Uterus (tissue), 4 donors: Measurements from ENCODE around the gene TOMT. TPM values are rescaled to one million over a fixed set of nuclear protein-coding genes. Genes with fewer than 3 reads are reported as not detected.

Experiments used
- DNase-seq, 2 donors: peaks; one replicate each; pipeline ENCODE4 v3.0.0-alpha.2; 2019 to 2020
- H3K27ac ChIP-seq, 2 donors: fragments of 200-600 bp; sonication (generic); 1 replicate in 1 of 2; 2 replicates in 1 of 2; pipeline ENCODE4 v1.5.1; 2016 to 2018
- H3K27me3 ChIP-seq, 2 donors: fragments of 200-600 bp; sonication (generic); one replicate each; pipeline ENCODE4 v1.5.1; 2018 to 2019; ENCODE audit warnings: control low read depth in 1 of 2
- H3K36me3 ChIP-seq, 2 donors: fragments of 200-600 bp; sonication (generic); one replicate each; pipeline ENCODE4 v1.5.1; 2019; ENCODE audit warnings: control low read depth in 1 of 2
- H3K4me1 ChIP-seq, 2 donors: fragments of 200-600 bp; sonication (generic); one replicate each; pipeline ENCODE4 v1.5.1; 2018 to 2019; ENCODE audit warnings: control low read depth in 1 of 2
- H3K4me3 ChIP-seq, 2 donors: fragments of 200-600 bp; sonication (generic); 1 replicate in 1 of 2; 2 replicates in 1 of 2; pipeline ENCODE4 v1.5.1; 2018 to 2019; ENCODE audit warnings: mild to moderate bottlenecking in 1 of 2
- H3K9me3 ChIP-seq, 2 donors: fragments of 200-600 bp; sonication (generic); one replicate each; pipeline ENCODE4 v1.5.1; 2019; ENCODE audit warnings: control low read depth in 1 of 2
- POLR2A ChIP-seq, 2 donors: fragments of 450-650 bp; IDR thresholded peaks; one replicate each; pipeline ENCODE4 v1.6.1; 2016; ENCODE audit warnings: antibody characterized with exemption in 2 of 2, mild to moderate bottlenecking in 1 of 2, moderate library complexity in 1 of 2
- intact Hi-C: fragments of 100-400 bp; cut with DNase I; formaldehyde crosslinking; loops from one replicate; pipeline ENCODE4 v1.15.1; 2023; ENCODE audit warnings: low total_unique reads
- total RNA-seq, 4 donors: library from RNA; depleted of rRNA in 3 of 4; stranded (reverse); fragments of >200 nt in 3 of 4; gene quantifications; one replicate each; pipeline versions ENCODE4 v1.1.0 to v1.2.4, GENCODE V29; 2014 to 2023
- TF ChIP-seq, protein P1 (sequence below), 4 experiments: fragments of 200-600 bp in 2 of 4; fragments of 450-650 bp in 2 of 4; sonication (generic) in 2 of 4; IDR thresholded peaks; one replicate each; pipeline ENCODE4 v1.5.1; 2016 to 2019; ENCODE audit warnings: antibody characterized with exemption in 4 of 4, mild to moderate bottlenecking in 2 of 4, moderate library complexity in 1 of 4
- donor health status: DM: yes; HTN: yes; CAD: no.

The TOMT gene
- total RNA-seq, 4 donors from 2014 or later = not detected

DNA sequence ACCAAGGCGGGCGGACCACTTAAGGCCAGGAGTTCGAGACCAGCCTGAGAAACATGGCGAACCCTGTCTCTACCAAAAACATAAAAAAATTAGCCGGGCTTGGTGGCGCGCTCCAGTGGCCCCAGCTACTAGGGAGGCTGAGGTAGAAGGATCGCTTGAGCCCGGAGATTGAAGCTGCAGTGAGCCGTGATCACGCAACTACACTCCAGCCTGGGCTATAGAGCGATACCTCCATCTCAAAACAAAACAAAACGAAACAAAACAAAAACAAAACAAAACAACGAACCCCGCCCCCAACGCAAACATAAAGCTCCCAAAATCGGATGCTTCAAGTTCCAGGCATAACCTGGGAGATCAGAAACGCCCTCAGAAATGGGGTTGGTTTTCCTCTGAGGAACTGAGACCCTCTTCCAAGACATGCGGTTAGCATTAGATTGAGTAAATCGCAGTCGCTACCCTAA is 24.5 kb upstream of the TOMT start:
- TF ChIP-seq, protein P1, sequence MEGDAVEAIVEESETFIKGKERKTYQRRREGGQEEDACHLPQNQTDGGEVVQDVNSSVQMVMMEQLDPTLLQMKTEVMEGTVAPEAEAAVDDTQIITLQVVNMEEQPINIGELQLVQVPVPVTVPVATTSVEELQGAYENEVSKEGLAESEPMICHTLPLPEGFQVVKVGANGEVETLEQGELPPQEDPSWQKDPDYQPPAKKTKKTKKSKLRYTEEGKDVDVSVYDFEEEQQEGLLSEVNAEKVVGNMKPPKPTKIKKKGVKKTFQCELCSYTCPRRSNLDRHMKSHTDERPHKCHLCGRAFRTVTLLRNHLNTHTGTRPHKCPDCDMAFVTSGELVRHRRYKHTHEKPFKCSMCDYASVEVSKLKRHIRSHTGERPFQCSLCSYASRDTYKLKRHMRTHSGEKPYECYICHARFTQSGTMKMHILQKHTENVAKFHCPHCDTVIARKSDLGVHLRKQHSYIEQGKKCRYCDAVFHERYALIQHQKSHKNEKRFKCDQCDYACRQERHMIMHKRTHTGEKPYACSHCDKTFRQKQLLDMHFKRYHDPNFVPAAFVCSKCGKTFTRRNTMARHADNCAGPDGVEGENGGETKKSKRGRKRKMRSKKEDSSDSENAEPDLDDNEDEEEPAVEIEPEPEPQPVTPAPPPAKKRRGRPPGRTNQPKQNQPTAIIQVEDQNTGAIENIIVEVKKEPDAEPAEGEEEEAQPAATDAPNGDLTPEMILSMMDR (IDR thresholded peaks at IDR 0.05) = no peak
- no peak for TF ChIP-seq POLR2A (IDR thresholded peaks at IDR 0.05)
- DNase-seq = no peak
- intact Hi-C loops = no loop called here

DNA sequence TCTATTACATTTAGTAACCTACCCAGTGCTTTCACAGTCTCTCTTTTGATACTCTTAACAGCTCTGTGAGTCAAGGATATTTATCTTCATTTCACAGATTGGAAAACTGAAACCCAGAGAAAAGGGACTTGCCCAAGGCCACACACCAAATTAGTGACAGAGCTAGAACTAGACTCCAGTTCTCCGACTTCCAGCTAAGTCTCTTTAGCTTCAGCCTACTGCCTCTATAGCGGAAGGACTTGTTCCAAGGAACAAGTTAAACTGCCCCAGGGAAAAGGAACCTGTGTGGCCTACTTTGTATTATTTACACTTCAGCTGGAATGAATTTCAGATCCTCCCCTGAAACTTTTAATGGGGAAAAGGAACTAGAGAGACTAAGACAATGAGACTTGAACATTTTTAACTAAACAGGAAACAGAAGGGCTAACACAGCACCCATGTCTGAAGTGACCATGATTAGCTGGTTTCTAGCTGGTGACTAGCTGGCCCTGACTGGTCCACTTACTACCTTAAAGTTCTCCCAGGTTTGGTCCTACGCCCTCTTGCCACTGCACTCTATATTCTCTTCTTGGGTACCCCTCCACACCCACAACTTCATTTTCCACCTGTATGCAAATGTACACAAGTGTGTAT is 23.8 kb upstream of the TOMT start:
- H3K27me3 ChIP-seq = no peaks in the 10 kb centered on the region
- intact Hi-C loops = no loop called here
- H3K4me1 ChIP-seq = no peaks in the 10 kb centered on the region
- H3K27ac ChIP-seq = peak overlapping the region in 1 of 2 donors; percentile 88
- H3K9me3 ChIP-seq = no peaks in the 10 kb centered on the region
- TF ChIP-seq POLR2A (IDR thresholded peaks at IDR 0.05) = no peak
- TF ChIP-seq, protein P1 (IDR thresholded peaks at IDR 0.05) = no peak
- H3K36me3 ChIP-seq = no peaks in the 10 kb centered on the region
- no peak overlapping the region for H3K4me3 ChIP-seq
- DNase-seq = no peak

More for the DNA sequence above, 24.5 kb upstream of the TOMT start:
- H3K27ac ChIP-seq = peak overlapping the region; percentile 88 to 91
- H3K9me3 ChIP-seq = no peaks in the 10 kb centered on the region
- H3K27me3 ChIP-seq = no peaks in the 10 kb centered on the region
- H3K4me1 ChIP-seq = no peaks in the 10 kb centered on the region
- H3K4me3 ChIP-seq = peak overlapping the region; percentile 79 to 82
- no peaks in the 10 kb centered on the region for H3K36me3 ChIP-seq

DNA sequence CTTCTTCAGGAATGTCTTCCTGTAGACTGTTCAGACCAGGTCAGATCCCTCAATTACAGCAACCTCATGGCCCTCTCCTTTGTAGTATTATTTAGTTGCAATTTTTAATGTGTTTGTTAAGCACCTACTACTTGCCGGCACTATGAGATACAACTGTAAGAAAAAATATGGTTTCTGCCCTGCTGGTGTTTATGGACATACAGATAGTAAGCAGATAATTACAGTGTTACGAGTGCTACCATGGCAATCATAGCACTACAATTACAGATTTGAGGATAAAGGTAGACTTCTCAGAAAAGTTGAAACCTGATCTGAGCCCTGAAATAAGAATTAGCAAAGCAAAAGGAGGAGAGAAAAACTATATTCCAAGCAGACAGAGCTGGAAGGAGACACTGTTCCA is 22.3 kb upstream of the TOMT start:
- Histone ChIP-seq H3K9me3 (no peaks in the 10 kb centered on the region), H3K27ac (no peak overlapping the region), H3K27me3 (no peaks in the 10 kb centered on the region), H3K36me3 (no peaks in the 10 kb centered on the region), H3K4me3 (no peak overlapping the region), H3K4me1 (no peaks in the 10 kb centered on the region)
- intact Hi-C loops = no loop called here
- DNase-seq = no peak
- TF ChIP-seq, protein P1 (IDR thresholded peaks at IDR 0.05) = no peak
- no peak for TF ChIP-seq POLR2A (IDR thresholded peaks at IDR 0.05)

DNA sequence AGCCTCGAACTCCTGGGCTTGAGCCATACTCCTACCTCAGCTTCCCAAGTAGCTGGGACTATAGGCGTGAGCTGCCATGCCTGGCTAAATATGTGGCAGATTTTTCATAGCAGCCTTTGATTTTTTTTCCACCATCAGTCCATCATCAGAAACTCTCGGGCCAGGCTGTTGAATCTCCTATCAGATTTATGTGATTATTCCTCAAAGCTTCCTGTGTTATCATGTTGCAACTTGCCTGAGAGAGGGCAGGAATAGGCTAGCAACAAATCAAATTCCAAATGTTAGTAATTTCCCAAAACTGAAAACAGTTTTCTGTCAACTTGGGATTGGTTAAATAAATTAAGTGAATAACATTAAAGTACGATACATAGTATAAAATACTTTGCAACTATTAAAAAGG is 21.6 kb upstream of the TOMT start:
- intact Hi-C loops = no loop called here
- no peak overlapping the region for H3K27ac ChIP-seq

DNA sequence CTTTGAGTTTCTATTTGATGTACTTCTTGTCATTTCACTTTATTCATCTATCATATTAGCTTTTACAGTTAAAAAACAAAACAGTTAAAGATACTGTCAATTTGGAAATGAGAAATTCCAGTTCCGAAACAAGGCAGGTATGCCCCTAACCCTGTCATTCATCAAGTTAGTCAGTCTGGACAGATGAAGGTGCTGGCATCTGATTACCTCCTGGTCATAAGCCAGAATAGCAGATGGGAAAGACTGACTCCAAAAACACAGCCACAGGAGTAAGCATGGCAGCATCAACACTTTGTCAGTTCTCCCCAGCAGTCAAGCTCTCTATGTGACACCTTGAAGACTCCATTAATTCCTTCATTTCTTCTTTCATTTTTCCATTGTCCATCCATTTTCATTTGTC is 20.8 kb upstream of the TOMT start:
- DNase-seq = no peak
- Histone ChIP-seq H3K4me1 (no peaks in the 10 kb centered on the region), H3K27me3 (no peaks in the 10 kb centered on the region), H3K27ac (no peak overlapping the region), H3K36me3 (no peaks in the 10 kb centered on the region), H3K9me3 (no peaks in the 10 kb centered on the region), H3K4me3 (no peak overlapping the region)
- TF ChIP-seq POLR2A (IDR thresholded peaks at IDR 0.05) = no peak
- TF ChIP-seq, protein P1 (IDR thresholded peaks at IDR 0.05) = no peak
- intact Hi-C loops = loop anchor here (5.0 kb wide), 1 partner anchor 63 kb away; no protein-coding TSS in a partner anchor

More for the DNA sequence above, 21.6 kb upstream of the TOMT start:
- Histone ChIP-seq H3K27me3 (no peaks in the 10 kb centered on the region), H3K4me3 (no peak overlapping the region), H3K9me3 (no peaks in the 10 kb centered on the region), H3K36me3 (no peaks in the 10 kb centered on the region), H3K4me1 (no peaks in the 10 kb centered on the region)
- DNase-seq = no peak
- no peak for TF ChIP-seq POLR2A (IDR thresholded peaks at IDR 0.05)
- TF ChIP-seq, protein P1 (IDR thresholded peaks at IDR 0.05) = no peak
